Lower leg skin (tissue), 3 donors: Measurements from ENCODE around the gene TBC1D24.
"Not testable (repeated sequence)": the region's sequence is repeated elsewhere in the genome, so short reads cannot be mapped to it uniquely, and the experiment has no call there.

Experiments
- CTCF ChIP-seq, 3 donors: fragments of 450-650 bp; IDR thresholded peaks; one replicate each; pipeline ENCODE4 v1.5.1; 2016; ENCODE audit warnings: antibody characterized with exemption in 3 of 3, mild to moderate bottlenecking in 3 of 3, moderate library complexity in 2 of 3
- POLR2A ChIP-seq, 2 donors: fragments of 450-650 bp; IDR thresholded peaks; one replicate each; pipeline ENCODE4 v1.6.1; 2016 to 2017; ENCODE audit warnings: antibody characterized with exemption in 2 of 2, mild to moderate bottlenecking in 1 of 2, moderate library complexity in 1 of 2

GRCh38 chr16:2539845-2540458 lies 65.0 kb downstream of the TBC1D24 start:
- not testable (repeated sequence) for TF ChIP-seq CTCF, POLR2A (IDR thresholded peaks at IDR 0.05)
